ENCODE measurements around the gene ZSCAN20.

Gene ZSCAN20

DNA sequence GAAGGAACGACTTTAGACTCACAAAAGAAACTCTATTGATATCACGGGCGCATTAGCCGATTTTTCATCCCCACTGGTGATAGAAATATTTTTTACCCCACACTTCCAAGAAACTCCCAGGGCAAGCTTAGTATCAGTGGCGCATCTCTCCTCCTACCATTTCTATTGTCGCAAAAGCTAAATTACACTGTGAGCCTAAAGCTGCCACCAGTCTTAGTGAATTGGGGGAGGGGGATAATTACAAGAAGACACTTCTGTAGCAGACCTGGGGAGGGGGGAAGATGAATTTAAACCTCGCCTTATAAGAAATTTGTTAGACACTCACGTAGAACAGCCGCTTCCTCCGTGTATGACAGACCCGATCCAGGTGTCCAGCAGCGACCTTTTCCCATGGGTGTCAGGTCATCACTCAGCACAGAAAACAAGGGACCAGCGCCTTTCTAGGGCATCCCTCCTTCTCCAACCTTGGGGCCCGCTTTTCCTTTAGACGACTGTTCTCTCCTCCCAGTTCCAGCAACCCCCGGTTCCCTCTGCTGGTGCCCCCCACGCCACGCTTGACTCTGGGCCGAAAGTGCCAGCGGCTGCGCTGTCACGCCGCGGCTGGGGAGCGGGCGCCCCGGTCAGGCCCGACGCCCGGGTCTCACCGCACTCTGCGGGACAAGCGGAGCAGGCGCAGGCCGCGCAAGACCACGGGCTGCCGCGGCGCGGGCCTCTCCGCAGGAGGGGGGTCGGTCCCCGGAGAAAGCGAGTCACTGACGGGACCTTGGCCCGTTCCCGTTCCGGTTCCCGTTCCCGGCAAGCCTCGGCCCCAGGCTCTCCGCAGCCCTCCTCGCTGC is 42.4 kb upstream of the ZSCAN20 start:
- no peak for DNase-seq (ENCODE audit: low read depth)
- H3K4me3 ChIP-seq (ENCODE audit: low read depth, low read length), result peak overlapping the region; percentile 55
- TF ChIP-seq, protein P1, sequence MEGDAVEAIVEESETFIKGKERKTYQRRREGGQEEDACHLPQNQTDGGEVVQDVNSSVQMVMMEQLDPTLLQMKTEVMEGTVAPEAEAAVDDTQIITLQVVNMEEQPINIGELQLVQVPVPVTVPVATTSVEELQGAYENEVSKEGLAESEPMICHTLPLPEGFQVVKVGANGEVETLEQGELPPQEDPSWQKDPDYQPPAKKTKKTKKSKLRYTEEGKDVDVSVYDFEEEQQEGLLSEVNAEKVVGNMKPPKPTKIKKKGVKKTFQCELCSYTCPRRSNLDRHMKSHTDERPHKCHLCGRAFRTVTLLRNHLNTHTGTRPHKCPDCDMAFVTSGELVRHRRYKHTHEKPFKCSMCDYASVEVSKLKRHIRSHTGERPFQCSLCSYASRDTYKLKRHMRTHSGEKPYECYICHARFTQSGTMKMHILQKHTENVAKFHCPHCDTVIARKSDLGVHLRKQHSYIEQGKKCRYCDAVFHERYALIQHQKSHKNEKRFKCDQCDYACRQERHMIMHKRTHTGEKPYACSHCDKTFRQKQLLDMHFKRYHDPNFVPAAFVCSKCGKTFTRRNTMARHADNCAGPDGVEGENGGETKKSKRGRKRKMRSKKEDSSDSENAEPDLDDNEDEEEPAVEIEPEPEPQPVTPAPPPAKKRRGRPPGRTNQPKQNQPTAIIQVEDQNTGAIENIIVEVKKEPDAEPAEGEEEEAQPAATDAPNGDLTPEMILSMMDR (IDR thresholded peaks at IDR 0.05; ENCODE audit: low read depth, low read length, missing control alignments), result no peak

DNA sequence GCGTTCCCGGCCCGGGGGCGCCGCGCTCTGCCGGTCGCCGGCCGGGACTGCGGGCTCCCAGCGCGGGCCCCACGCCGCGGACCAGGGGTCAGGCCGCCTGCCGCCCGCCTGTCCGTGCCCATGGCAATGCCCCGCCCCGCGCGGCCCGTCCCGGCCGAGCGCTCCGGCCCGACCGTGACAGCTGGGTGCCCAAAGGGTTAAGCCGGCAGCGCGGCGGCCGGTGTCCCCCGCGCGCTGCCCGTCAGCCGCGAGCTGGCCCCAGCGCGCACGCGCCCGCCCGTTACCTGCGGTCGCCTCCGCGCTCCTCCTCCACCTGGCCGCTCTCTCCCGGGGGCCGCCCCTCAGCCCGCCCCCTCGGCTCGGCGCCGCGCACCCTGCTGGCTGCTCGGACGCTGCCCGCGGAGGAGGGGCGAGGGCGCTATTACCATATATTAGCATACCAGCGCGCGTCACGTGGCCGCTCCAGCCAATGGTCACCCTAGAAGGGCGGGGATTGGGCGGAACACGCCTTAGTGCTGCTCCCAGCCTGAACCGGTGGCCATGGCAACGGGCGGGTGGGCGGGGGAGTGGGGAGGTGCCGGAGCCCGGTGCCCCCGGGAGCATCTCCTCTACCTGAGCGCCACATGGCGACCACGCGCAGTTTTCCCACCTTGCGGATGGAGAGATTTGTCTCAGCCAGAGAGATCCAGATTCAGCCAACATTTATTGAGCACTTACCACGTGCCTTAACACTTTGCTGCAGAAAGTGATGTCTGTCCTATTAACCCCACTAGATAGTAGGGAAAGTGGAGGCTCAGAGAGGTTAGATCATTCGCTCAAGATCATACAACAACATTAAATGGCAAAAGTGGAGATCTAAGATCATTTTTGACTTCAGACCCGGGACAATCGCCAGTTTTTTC is 41.5 kb upstream of the ZSCAN20 start, which contains the start of gene PHC2:
TSS of gene PHC2 (minus strand) at position 404 of the 902 bp plus-strand sequence. CDS start 55,556 bp downstream, outside the sequence.
- peak within 1 kb of the TSS; percentile 55 for H3K4me3 ChIP-seq (ENCODE audit: low read depth, low read length)
- TF ChIP-seq, protein P1 (IDR thresholded peaks at IDR 0.05; ENCODE audit: low read depth, low read length, missing control alignments), result peak; percentile 13
- DNase-seq (ENCODE audit: low read depth), result peak; percentile 78

GRCh38 chr1:33433509-33434362 is 38.7 kb upstream of the ZSCAN20 start:
- TF ChIP-seq, protein P1 (IDR thresholded peaks at IDR 0.05; ENCODE audit: low read depth, low read length, missing control alignments), result no peak
- no peak overlapping the region for H3K4me3 ChIP-seq (ENCODE audit: low read depth, low read length)
- no peak for DNase-seq (ENCODE audit: low read depth)

DNA sequence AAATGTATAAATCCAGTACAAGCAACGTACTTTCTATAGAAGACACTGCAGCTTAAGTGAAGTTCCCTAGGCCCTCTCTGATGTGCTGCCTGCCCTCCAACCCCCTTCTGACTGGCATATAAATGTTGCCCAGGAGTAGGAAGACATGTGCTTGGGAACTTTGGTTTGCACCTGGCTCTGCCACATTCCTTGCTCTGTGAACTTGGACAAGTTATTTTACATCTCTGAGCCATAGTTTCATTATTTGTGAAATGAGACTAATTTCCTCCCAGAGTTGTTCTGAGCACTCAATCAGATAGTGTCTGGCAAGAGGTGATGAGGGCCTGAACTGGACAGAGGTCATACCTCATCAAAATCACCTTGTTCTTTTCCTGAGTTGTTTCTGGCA is 38.1 kb upstream of the ZSCAN20 start:
- no peak overlapping the region for H3K4me3 ChIP-seq (ENCODE audit: low read depth, low read length)
- no peak for DNase-seq (ENCODE audit: low read depth)
- TF ChIP-seq, protein P1 (IDR thresholded peaks at IDR 0.05; ENCODE audit: low read depth, low read length, missing control alignments), result no peak

GRCh38 chr1:33435096-33435820 is 37.2 kb upstream of the ZSCAN20 start:
- TF ChIP-seq, protein P1 (IDR thresholded peaks at IDR 0.05; ENCODE audit: low read depth, low read length, missing control alignments), result no peak
- no peak for DNase-seq (ENCODE audit: low read depth)

More at GRCh38 chr1:33435096-33435820, 37.2 kb upstream of the ZSCAN20 start:
- H3K4me3 ChIP-seq (ENCODE audit: low read depth, low read length), result no peak overlapping the region

All from GM12864 (cell line).